Measurements from ENCODE around the gene CD180.

CD180 gene

GRCh38 chr5:67165526-67166459, 30.8 kb downstream of the CD180 start:
- Histone ChIP-seq H3K18ac (ENCODE audit: low read length) (peak overlapping the region; percentile 63), H3K79me1 (ENCODE audit: low read length) (no peaks in the 10 kb centered on the region), H3K4me1 (ENCODE audit: control insufficient read depth, low read depth, low read length) (peaks cover 2% of the 10 kb centered on the region), H3K27me3 (ENCODE audit: insufficient read depth, low read length, poor library complexity) (no peaks in the 10 kb centered on the region), H2BK120ac (ENCODE audit: low read depth, low read length) (no peak overlapping the region), H3K79me2 (ENCODE audit: control insufficient read depth, insufficient read depth, low read length) (no peaks in the 10 kb centered on the region), H3K36me3 (ENCODE audit: control insufficient read depth, insufficient read depth, low read length) (no peaks in the 10 kb centered on the region), H2AK5ac (ENCODE audit: low read length) (no peak overlapping the region), H4K5ac (ENCODE audit: low read length) (peak overlapping the region; percentile 65), H4K8ac (ENCODE audit: low read depth, low read length) (peak overlapping the region; percentile 97), H3K23ac (ENCODE audit: low read length) (no peak overlapping the region), H2BK15ac (replicated peaks; ENCODE audit: low read depth) (no peak overlapping the region), H3K9ac (ENCODE audit: low read length) (peak overlapping the region; percentile 79), H3K56ac (ENCODE audit: low read length) (peak overlapping the region; percentile 91), H3K4me3 (ENCODE audit: low read length) (no peak overlapping the region), H3K4me2 (ENCODE audit: low read length) (peak overlapping the region; percentile 35), H3K4ac (ENCODE audit: low read depth, low read length) (peak overlapping the region; percentile 81), H2BK5ac (ENCODE audit: low read length) (no peak overlapping the region), H3K27ac (ENCODE audit: low read depth, low read length) (peak overlapping the region; percentile 75)
- peak; percentile 96 for DNase-seq
- WGBS (ENCODE audit: extremely low coverage, insufficient coverage, low lambda C conversion rate): no CpG with 5 or more reads among the region's 36 CpGs

- no CpG with 5 or more reads among the region's 17 CpGs for WGBS (ENCODE audit: extremely low coverage, insufficient coverage, low lambda C conversion rate)
- H3K4ac ChIP-seq (ENCODE audit: low read depth, low read length): no peak overlapping the region
- no peak overlapping the region for H3K4me2 ChIP-seq (ENCODE audit: low read length)
- H3K23ac ChIP-seq (ENCODE audit: low read length): no peak overlapping the region
- peak overlapping the region; percentile 7 for H3K9ac ChIP-seq (ENCODE audit: low read length)
- H3K4me3 ChIP-seq (ENCODE audit: low read length): no peak overlapping the region
- H3K56ac ChIP-seq (ENCODE audit: low read length): peak overlapping the region; percentile 86
- H2BK15ac ChIP-seq (replicated peaks; ENCODE audit: low read depth): no peak overlapping the region
- no peak overlapping the region for H3K27ac ChIP-seq (ENCODE audit: low read depth, low read length)
- H4K8ac ChIP-seq (ENCODE audit: low read depth, low read length): no peak overlapping the region
- H3K79me1 ChIP-seq (ENCODE audit: low read length): no peaks in the 10 kb centered on the region
- no peak overlapping the region for H4K5ac ChIP-seq (ENCODE audit: low read length)
- no peak overlapping the region for H2BK5ac ChIP-seq (ENCODE audit: low read length)
- no peaks in the 10 kb centered on the region for H3K27me3 ChIP-seq (ENCODE audit: insufficient read depth, low read length, poor library complexity)
- H3K4me1 ChIP-seq (ENCODE audit: control insufficient read depth, low read depth, low read length): peaks cover 2% of the 10 kb centered on the region
- H2AK5ac ChIP-seq (ENCODE audit: low read length): no peak overlapping the region
- H3K18ac ChIP-seq (ENCODE audit: low read length): peak overlapping the region; percentile 29
- no peaks in the 10 kb centered on the region for H3K36me3 ChIP-seq (ENCODE audit: control insufficient read depth, insufficient read depth, low read length)
- no peaks in the 10 kb centered on the region for H3K79me2 ChIP-seq (ENCODE audit: control insufficient read depth, insufficient read depth, low read length)
- no peak for DNase-seq
- H2BK120ac ChIP-seq (ENCODE audit: low read depth, low read length): no peak overlapping the region
These were observed 31.6 kb downstream of the CD180 start for GRCh38 chr5:67164856-67165525.

- H4K5ac ChIP-seq (ENCODE audit: low read length): no peak overlapping the region
- H3K79me2 ChIP-seq (ENCODE audit: control insufficient read depth, insufficient read depth, low read length): no peaks in the 10 kb centered on the region
- no peak overlapping the region for H3K4me3 ChIP-seq (ENCODE audit: low read length)
- no peak overlapping the region for H3K27ac ChIP-seq (ENCODE audit: low read depth, low read length)
- H3K4me1 ChIP-seq (ENCODE audit: control insufficient read depth, low read depth, low read length): peaks cover 2% of the 10 kb centered on the region
- H3K9ac ChIP-seq (ENCODE audit: low read length): no peak overlapping the region
- H3K27me3 ChIP-seq (ENCODE audit: insufficient read depth, low read length, poor library complexity): no peaks in the 10 kb centered on the region
- H4K8ac ChIP-seq (ENCODE audit: low read depth, low read length): no peak overlapping the region
- no peak overlapping the region for H2AK5ac ChIP-seq (ENCODE audit: low read length)
- H3K23ac ChIP-seq (ENCODE audit: low read length): no peak overlapping the region
- H3K79me1 ChIP-seq (ENCODE audit: low read length): no peaks in the 10 kb centered on the region
- no peak overlapping the region for H3K4ac ChIP-seq (ENCODE audit: low read depth, low read length)
- no peak for DNase-seq
- no peak overlapping the region for H2BK120ac ChIP-seq (ENCODE audit: low read depth, low read length)
- H3K4me2 ChIP-seq (ENCODE audit: low read length): no peak overlapping the region
- no peak overlapping the region for H2BK5ac ChIP-seq (ENCODE audit: low read length)
- H3K36me3 ChIP-seq (ENCODE audit: control insufficient read depth, insufficient read depth, low read length): no peaks in the 10 kb centered on the region
- no CpG with 5 or more reads among the region's 33 CpGs for WGBS (ENCODE audit: extremely low coverage, insufficient coverage, low lambda C conversion rate)
- no peak overlapping the region for H2BK15ac ChIP-seq (replicated peaks; ENCODE audit: low read depth)
- H3K56ac ChIP-seq (ENCODE audit: low read length): no peak overlapping the region
- H3K18ac ChIP-seq (ENCODE audit: low read length): no peak overlapping the region
These were observed 32.6 kb downstream of the CD180 start for GRCh38 chr5:67163863-67164595.

- Histone ChIP-seq H3K79me2 (ENCODE audit: control insufficient read depth, insufficient read depth, low read length) (no peaks in the 10 kb centered on the region), H3K4ac (ENCODE audit: low read depth, low read length) (no peak overlapping the region), H2BK120ac (ENCODE audit: low read depth, low read length) (no peak overlapping the region), H3K9ac (ENCODE audit: low read length) (no peak overlapping the region), H4K8ac (ENCODE audit: low read depth, low read length) (no peak overlapping the region), H3K18ac (ENCODE audit: low read length) (no peak overlapping the region), H2BK5ac (ENCODE audit: low read length) (no peak overlapping the region), H3K36me3 (ENCODE audit: control insufficient read depth, insufficient read depth, low read length) (no peaks in the 10 kb centered on the region), H3K79me1 (ENCODE audit: low read length) (no peaks in the 10 kb centered on the region), H3K23ac (ENCODE audit: low read length) (no peak overlapping the region), H2BK15ac (replicated peaks; ENCODE audit: low read depth) (no peak overlapping the region), H3K27me3 (ENCODE audit: insufficient read depth, low read length, poor library complexity) (no peaks in the 10 kb centered on the region), H4K5ac (ENCODE audit: low read length) (no peak overlapping the region), H3K4me1 (ENCODE audit: control insufficient read depth, low read depth, low read length) (peaks cover 2% of the 10 kb centered on the region), H3K56ac (ENCODE audit: low read length) (no peak overlapping the region), H3K4me3 (ENCODE audit: low read length) (no peak overlapping the region), H3K27ac (ENCODE audit: low read depth, low read length) (no peak overlapping the region), H3K4me2 (ENCODE audit: low read length) (no peak overlapping the region), H2AK5ac (ENCODE audit: low read length) (no peak overlapping the region)
- no peak for DNase-seq
- WGBS (ENCODE audit: extremely low coverage, insufficient coverage, low lambda C conversion rate): no CpG with 5 or more reads among the region's 44 CpGs
These were observed 33.3 kb downstream of the CD180 start for GRCh38 chr5:67163231-67163756.

- no peak overlapping the region for H3K4me2 ChIP-seq (ENCODE audit: low read length)
- no peak overlapping the region for H4K8ac ChIP-seq (ENCODE audit: low read depth, low read length)
- no peak overlapping the region for H2BK15ac ChIP-seq (replicated peaks; ENCODE audit: low read depth)
- H3K23ac ChIP-seq (ENCODE audit: low read length): no peak overlapping the region
- no peak overlapping the region for H3K4ac ChIP-seq (ENCODE audit: low read depth, low read length)
- H2BK120ac ChIP-seq (ENCODE audit: low read depth, low read length): no peak overlapping the region
- H3K36me3 ChIP-seq (ENCODE audit: control insufficient read depth, insufficient read depth, low read length): no peaks in the 10 kb centered on the region
- H4K5ac ChIP-seq (ENCODE audit: low read length): no peak overlapping the region
- H2AK5ac ChIP-seq (ENCODE audit: low read length): no peak overlapping the region
- H3K9ac ChIP-seq (ENCODE audit: low read length): no peak overlapping the region
- no CpG with 5 or more reads among the region's 5 CpGs for WGBS (ENCODE audit: extremely low coverage, insufficient coverage, low lambda C conversion rate)
- H3K27ac ChIP-seq (ENCODE audit: low read depth, low read length): no peak overlapping the region
- peaks cover under 1% of the 10 kb centered on the region for H3K4me1 ChIP-seq (ENCODE audit: control insufficient read depth, low read depth, low read length)
- no peak overlapping the region for H2BK5ac ChIP-seq (ENCODE audit: low read length)
- H3K79me1 ChIP-seq (ENCODE audit: low read length): no peaks in the 10 kb centered on the region
- H3K79me2 ChIP-seq (ENCODE audit: control insufficient read depth, insufficient read depth, low read length): no peaks in the 10 kb centered on the region
- H3K27me3 ChIP-seq (ENCODE audit: insufficient read depth, low read length, poor library complexity): no peaks in the 10 kb centered on the region
- H3K18ac ChIP-seq (ENCODE audit: low read length): no peak overlapping the region
- DNase-seq: no peak
- H3K4me3 ChIP-seq (ENCODE audit: low read length): no peak overlapping the region
- H3K56ac ChIP-seq (ENCODE audit: low read length): no peak overlapping the region
These were observed 34.8 kb downstream of the CD180 start for GRCh38 chr5:67161767-67162166.

Data from mesendoderm (in vitro differentiated cells).